Fibroblast of pulmonary artery (primary cell): ENCODE data around the gene RPS4Y1.

Source experiments
- DNase-seq: peaks from one replicate; pipeline ENCODE4 v3.0.0-alpha.2; 2010; ENCODE audit warnings: low read depth
- H3K4me3 ChIP-seq: replicated peaks from 2 replicates; pipeline ENCODE4 v1.5.1; 2011; ENCODE audit warnings: low read depth, mild to moderate bottlenecking, control low read depth, low read length, moderate library complexity
- CTCF ChIP-seq: IDR thresholded peaks from 2 replicates; pipeline ENCODE4 v1.5.1; 2011; ENCODE audit warnings: mild to moderate bottlenecking, control low read depth, low read length, inconsistent platforms; ENCODE audit errors: missing control alignments

Gene RPS4Y1

GRCh38 chrY:2835230-2835629 is 6.2 kb upstream of the RPS4Y1 start:
- peak; percentile 29 for DNase-seq
- no peak for TF ChIP-seq CTCF
- H3K4me3 ChIP-seq, result no peak overlapping the region

DNA sequence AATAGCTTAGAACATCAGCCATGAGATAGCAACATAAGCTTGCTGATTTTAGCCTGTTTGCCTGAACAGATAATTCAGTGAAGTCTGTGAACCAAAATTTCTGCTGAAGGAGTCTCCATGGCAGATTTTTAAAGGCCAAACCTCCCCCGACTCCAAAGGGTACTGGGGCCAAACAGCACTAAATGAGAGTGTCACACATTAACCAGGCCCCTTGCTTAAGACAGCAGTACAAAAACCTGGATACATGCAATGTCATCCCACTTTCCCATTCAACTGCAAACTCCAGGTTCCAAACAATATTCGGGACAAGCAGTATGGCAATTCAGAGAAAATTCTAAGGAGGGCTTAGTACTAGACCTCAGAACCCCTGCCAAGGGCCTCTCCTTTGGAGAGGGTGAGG is 4.3 kb upstream of the RPS4Y1 start:
- DNase-seq, result no peak
- TF ChIP-seq CTCF, result no peak
- H3K4me3 ChIP-seq, result no peak overlapping the region

DNA sequence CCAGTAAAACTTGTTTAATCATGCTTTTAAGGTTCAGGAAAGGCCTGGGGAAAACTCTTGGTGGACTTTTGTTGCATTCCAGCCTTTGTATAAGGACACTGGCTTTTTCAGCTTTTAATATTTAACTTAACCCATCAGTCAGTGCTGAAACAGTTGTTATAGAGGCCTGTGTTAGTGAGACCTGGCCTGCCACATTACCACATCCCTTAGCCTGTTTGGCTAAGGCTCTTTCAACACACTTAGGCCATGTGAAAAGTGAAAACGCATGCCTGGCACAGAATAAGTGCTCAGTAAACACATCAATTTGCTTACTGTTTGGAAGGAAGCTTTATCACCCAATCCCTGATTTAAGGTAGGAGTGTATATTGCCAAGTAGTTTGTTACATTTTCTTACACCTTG is 3.5 kb upstream of the RPS4Y1 start:
- H3K4me3 ChIP-seq, result no peak overlapping the region
- no peak for TF ChIP-seq CTCF

DNA sequence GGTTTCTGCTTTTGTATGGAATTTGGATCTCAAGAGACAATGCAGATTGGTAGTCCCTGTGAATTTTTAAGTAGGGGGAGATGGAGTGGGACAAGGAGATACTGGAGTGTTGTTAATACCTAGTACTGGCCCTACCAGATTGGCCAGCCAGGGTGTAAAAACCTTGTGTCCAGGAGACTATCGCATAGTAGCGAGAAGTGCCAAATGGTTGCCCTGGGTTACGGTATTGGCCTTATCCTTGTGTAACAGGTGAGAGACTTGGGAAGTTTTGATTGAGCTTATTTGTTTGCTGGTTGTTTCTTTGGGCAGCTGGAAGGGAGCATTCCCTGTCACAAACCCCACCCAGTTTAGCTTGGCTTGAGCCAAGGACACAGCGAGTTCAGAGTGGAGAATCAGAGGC is 5.4 kb downstream of the RPS4Y1 start:
- no peak for DNase-seq
- no peak for TF ChIP-seq CTCF

More for the DNA sequence above, 3.5 kb upstream of the RPS4Y1 start:
- no peak for DNase-seq

DNA sequence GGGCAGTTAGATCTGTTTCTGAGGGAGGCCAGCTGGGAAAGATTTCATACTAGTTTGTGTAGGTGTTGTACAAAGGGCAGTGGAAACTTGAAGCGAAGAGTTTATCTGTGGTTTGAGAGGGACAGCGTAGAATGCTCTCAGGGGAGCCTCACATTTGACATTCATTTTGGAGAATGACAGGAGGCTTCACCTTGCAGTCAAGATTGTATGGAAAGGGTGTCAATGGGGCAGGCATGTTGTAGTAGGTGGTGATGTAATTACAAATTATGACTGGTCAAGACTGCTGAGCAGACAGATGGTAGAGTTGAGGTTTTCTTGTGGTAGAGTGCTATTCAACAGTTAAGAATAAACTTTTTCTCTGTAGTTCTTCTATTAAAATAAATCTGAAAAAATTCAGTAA is 7.0 kb downstream of the RPS4Y1 start:
- no peak for TF ChIP-seq CTCF
- no peak for DNase-seq
- no peak overlapping the region for H3K4me3 ChIP-seq

More for the DNA sequence above, 5.4 kb downstream of the RPS4Y1 start:
- H3K4me3 ChIP-seq, result no peak overlapping the region

DNA sequence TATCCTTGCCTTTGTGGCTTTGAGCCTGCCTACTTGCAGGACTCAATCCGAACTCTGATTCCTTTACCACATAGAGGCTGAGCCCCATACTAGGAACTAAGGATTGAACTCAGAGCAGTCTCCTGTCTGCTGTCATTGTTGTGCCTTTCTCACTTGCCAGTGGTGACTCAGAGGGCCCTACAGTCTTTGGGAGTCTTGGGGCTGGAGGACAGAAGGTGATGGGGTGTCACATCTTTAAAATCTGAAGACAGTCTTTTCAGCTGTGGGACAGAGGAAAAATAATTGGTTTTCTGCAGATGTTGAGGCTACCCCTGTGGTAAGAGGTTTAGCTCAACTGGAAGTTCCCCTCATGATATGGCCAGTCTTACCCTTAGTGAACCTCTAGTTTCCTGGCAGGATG is 8.0 kb downstream of the RPS4Y1 start:
- no peak for TF ChIP-seq CTCF
- no peak overlapping the region for H3K4me3 ChIP-seq
- no peak for DNase-seq

GRCh38 chrY:2854145-2854774 is 12.9 kb downstream of the RPS4Y1 start:
- no peak for DNase-seq
- no peak overlapping the region for H3K4me3 ChIP-seq
- TF ChIP-seq CTCF, result no peak
